ENCODE results near the gene SLC27A6.
"Not testable (repeated sequence)": the region's sequence is repeated elsewhere in the genome, so short reads cannot be mapped to it uniquely, and the experiment has no call there.

Gene SLC27A6, protein sequence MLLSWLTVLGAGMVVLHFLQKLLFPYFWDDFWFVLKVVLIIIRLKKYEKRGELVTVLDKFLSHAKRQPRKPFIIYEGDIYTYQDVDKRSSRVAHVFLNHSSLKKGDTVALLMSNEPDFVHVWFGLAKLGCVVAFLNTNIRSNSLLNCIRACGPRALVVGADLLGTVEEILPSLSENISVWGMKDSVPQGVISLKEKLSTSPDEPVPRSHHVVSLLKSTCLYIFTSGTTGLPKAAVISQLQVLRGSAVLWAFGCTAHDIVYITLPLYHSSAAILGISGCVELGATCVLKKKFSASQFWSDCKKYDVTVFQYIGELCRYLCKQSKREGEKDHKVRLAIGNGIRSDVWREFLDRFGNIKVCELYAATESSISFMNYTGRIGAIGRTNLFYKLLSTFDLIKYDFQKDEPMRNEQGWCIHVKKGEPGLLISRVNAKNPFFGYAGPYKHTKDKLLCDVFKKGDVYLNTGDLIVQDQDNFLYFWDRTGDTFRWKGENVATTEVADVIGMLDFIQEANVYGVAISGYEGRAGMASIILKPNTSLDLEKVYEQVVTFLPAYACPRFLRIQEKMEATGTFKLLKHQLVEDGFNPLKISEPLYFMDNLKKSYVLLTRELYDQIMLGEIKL

DNA sequence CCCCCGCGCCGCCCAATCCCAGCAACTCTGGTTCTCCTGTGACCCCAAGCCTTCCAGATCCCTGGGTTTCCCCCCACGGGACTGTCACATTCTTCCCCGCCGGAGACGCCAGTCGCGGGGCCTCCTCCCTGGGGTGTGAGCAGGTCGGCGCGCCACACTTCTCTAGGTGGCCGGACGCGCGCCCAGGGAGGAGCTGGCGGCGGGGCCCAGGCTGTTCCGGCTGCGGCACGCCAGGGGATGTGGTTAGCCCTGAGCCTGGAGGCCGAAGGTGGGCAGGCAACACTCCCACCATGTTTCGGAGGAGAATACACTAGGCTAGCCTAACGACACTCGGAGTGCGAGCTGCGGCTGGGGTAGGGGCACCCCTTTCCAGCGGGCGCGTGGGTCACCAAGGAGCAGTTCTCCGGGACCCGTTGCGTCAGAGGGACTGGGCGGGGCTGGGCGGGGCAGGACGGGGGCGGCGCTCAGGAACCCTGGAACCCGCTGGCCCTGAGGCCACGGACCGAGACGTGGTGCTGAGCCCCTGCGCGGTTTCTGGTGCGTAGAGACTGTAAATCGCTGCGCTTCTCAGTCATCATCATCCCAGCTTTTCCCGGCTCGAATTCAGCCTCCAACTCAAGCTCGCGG is at the start of gene SLC27A6:
SLC27A6 (plus strand) TSS at position 478 of the 627 bp plus-strand sequence. CDS start 650 bp downstream, outside the sequence.
- no peak for DNase-seq

DNA sequence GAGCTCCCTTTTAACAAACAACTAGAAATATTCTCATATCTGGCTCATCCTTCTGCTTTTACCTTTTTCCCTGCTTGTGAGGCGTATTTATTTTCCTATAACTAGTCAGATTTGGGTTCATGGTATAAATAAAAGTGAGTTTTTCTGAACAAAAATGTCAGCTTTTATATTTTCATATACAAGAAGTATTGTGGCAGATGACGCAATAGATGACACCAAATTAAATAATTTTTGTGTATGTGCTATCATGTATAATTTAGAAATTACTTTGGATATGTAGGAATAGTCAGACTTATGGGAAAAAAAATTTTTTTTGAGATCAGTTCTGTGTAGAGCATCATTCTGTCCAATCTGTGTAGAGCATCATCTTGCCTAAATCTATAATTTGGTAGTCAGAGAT is 45.7 kb upstream of the SLC27A6 start:
- no peak for DNase-seq

DNA sequence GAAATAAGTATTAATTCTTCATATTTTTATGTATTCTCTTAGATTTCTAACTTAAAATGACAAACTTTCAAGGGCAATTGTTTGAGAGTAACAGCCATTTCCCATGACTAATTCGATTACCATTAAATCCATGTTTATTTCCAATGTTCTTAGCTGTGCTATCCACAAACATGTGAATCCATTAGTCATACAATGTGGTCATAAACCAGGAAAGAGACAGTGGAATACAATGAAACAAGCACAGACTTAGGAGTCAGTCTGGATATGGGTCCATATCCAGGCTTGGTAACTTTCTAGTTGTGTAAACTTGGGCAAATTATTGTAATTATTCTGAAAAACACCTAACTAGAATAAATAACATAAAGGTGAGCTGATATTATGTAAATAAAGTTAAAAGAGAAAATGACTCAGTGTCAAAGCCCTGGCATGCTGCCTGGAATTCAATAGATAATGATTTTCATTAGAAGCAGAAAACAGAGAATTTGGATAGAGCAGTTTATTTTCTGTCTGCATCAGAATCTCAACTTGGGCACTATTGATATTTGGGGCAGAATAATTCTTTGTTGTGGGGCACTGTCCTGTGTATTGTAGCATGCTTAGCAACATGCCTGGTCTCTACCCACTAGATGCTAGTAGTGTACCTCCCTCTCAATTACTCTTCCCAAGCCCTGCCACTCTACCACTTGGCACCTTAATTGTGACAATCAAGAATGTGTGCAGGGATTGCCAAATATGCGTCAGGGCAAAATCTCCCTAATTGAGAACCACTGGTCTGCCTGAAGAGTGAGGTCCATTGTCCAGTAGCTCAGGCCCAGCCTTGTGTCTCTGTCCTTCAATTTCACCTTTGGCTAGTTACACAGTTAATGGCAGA is 44.7 kb upstream of the SLC27A6 start:
- no peak for DNase-seq

DNA sequence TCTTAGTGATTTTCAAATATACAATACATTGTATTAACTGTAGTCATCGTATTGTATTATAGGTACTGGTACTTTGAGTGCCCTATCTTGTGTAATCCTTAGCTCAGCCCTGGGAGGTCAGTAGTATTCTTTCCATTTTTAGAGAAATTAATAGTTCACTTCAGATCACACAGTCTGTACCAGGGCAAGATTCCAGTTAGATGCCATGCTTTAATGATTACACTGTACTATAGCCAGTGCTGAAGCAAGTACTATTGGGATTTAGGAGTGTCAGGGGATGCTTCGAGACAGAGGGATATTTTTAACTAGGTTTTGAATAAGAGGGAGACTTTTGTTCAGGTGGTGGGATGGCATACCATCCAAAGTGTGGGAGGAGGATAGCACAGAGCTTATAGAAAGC is 41.0 kb upstream of the SLC27A6 start:
- DNase-seq: no peak

DNA sequence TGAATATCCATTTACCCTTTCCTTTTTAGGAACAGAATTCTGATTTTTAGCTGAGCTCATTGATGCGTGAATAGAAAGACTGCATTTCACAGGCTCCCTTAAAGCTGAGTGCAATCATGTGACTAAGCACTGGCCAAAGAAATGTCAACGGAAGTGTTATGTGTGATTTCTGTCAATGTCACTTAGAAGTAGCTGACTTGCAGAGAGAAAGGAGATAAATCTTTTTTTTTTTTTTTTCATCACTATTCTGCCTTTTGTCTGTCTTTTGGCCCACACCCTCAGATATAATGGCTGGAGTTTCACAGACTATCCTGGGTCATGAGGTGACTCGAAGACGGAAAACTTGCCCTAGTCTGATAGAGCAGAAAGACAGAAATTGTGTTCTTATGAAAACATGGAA is 39.3 kb upstream of the SLC27A6 start:
- DNase-seq: no peak

DNA sequence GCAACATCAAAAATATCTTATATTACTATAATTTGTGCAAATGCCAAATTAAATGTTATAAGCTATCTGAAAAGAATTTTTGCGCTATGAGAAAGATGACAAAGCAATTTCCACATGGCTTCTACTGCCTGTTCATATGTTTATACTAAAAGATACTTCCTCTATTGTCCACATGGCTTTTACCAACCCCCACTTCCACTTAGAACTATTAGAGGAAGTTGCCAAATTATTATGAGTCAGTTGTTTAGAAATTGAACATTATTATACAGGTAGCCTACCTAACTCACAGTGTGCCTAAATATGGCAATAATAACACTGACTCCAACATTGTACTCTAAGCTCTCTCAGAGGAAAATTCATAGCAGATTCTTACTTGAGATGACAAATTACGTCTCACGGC is 37.6 kb upstream of the SLC27A6 start:
- DNase-seq: no peak

DNA sequence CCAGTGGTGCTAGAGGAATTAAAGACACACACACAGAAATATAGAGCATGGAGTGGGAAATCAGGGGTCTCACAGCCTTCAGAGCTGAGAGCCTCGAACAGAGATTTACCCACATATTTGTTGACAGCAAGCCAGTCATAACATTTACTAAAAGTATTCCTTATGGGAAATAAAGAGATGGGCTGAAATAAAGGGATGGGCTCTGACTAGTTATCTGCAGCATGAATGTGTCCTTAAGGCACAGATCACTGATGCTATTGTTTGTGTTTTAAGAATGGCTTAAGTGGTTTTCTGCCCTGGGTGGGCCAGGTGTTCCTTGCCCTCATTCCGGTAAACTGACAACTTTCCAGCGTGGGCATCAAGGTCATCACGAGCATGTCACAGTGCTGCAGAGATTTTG is 33.1 kb upstream of the SLC27A6 start:
- not testable (repeated sequence) for DNase-seq

DNA sequence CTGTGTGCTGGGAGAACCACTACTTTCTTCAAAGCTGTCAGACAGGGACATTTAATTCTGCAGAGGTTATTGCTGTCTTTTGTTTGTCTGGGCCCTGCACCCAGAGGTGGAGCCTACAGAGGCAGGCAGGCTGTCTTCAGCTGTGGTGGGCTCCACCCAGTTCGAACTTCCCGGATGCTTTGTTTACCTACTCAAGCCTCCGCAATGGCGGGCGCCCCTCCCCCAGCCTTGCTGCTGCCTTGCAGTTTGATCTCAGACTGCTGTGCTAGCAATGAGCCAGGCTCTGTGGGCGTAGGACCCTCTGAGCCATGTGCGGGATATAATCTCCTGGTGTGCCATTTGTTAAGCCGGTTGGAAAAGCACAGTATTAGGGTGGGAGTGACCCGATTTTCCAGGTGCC is 22.2 kb upstream of the SLC27A6 start:
- not testable (repeated sequence) for DNase-seq

DNA sequence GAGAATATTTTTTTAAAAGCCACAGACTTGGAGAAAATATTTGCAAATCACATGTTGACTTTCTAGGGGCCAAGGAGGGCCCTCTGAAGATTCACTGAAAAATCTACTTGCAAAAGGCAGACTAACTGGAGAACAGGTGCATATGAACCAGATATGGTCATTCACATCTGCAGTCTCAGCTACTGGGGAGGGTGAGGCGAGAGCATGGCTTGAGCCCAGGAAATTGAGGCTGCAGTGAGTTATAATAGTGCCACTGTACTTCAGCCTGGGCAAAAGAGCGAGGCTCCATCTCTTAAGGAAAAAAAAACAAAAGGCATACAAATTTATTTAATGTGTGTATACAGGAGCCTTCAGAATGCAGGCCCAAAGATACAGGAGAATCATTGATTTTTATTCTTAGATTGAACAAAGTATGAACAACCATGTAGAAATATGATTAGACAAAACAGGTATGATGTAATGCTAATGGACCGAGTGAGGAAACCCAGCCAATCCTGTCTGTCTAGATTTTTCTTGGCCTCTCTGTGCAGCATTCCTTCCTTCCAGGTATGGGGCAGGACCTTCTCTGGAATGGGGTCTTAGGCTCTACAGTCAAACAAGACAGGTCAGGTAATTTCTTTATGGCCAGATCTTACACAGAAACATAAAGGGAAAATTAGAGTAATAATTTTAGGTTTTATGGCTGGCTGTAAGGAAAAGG is 15.3 kb upstream of the SLC27A6 start:
- DNase-seq: no peak

DNA sequence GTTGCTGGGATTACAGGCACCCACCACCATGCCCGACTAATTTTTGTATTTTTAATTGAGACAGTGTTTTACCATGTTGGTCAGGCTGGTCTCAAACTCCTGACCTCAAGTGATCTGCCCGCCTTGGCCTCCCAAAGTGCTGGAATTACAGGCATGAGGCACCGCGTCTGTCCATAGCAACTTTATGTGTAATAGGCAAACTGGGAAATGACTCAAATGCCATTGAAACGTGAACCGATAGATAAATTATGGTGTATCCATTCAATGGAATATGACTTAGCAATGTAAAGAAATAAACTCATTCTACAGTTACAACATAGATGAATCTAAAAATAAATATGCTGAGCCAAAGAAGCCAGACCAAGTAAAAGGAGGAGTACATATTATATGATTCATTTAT is 14.0 kb upstream of the SLC27A6 start:
- DNase-seq: not testable (repeated sequence)

DNA sequence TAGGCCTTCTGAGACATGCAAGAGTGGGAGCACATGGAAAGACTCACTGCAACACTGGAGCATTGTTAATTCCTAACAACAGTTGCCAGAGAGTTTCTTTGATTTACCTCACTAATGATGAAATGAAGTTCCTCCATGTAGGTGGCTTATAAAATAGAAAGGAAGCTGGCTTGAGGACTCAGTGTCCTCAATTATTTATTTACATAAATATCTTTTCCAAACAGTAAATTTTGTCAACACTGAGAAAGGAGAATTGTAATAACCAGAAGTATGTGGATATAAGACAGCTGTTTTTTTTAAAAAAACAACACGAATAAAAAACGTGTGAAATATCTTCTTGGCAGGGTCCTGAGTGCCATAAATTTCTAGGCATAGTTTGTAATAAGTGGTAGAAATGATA is 9.1 kb upstream of the SLC27A6 start:
- DNase-seq: no peak

DNA sequence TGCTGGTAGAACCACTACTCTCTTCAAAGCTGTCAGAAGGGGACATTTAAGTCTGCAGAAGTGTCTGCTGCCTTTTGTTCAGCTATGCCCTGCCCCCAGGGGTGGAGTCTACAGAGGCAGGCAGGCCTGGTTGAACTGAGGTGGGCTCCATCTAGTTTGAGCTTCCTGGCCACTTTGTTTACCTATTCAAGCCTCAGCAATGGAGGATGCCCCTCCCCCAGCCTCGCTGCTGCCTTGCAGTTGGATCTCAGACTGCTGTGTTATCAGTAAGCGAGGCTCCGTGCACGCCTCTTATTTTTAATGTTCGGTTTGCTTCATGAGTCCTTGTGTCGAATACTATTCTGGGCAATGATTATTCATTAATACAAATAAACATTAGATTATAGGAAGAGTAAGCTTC is 3.1 kb upstream of the SLC27A6 start:
- DNase-seq: no peak

DNA sequence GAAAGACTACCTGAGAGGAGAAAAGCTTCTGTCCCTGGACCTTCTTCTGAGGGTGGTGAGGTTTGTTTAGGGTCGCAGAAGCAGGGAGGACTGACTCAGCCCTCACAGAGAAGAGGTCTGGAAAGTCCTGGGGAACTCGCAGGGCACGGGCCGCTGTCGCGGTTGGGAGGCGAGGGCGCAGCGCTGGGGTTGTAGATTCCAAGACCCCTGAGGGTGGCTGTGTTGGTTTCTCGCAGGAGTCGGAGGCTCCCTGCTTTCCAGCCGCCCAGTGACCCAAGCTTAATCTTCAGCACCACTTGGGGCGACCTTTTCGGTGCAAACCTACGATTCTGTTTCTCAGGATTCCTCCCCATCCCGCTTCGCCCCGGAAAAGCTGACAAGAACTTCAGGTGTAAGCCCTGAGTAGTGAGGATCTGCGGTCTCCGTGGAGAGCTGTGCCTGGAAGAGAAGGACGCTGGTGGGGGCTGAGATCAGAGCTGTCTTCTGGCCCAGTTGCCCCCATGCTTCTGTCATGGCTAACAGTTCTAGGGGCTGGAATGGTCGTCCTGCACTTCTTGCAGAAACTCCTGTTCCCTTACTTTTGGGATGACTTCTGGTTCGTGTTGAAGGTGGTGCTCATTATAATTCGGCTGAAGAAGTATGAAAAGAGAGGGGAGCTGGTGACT is 482 bp downstream of the SLC27A6 start:
- DNase-seq: no peak

DNA sequence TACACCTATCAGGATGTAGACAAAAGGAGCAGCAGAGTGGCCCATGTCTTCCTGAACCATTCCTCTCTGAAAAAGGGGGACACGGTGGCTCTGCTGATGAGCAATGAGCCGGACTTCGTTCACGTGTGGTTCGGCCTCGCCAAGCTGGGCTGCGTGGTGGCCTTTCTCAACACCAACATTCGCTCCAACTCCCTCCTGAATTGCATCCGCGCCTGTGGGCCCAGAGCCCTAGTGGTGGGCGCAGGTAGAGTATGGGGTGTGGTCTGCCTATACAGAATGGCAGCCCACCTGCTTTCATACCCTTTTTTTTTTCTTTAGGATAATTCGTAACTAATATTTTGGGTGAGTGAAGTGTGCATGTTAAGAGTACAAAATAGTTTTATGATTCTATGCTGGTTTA is 1.1 kb downstream of the SLC27A6 start:
- DNase-seq: no peak

DNA sequence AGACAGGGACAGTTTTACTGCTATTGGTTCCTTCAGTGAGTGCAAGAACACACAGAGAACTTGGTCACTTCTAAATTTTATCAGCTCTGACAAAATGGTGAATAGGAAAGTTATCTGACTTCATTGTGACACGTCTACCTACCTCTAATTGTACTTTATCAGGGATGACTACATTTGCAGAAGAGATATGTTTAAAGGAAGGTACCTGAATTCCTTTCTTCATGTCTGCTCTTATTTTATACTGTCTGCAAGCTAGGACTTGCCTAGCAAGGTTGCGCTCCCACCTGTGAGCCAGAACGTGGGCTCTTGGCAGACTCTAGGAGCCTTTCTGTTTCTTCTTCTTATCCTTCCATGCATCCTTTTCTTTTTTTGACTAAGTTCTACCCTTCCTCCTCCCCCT is 1.6 kb downstream of the SLC27A6 start:
- DNase-seq: no peak

DNA sequence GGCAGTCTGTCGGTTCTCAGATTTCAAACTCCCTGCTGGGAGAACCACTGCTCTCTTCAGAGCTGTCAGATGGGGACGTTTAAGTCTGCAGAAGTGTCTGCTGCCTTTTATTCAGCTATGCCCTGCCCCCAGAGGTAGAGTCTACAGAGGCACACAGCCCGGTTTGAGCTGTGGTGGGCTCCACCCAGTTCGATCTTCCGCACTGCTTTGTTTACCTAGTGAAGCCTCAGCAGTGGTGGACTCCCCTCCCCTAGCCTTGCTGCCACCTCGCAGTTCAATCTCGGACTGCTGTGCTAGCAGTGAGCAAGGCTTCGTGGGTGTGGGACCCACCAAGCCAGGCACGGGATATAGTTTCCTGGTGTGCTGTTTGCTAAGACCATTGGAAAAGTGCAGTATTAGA is 8.0 kb downstream of the SLC27A6 start:
- DNase-seq: no peak

DNA sequence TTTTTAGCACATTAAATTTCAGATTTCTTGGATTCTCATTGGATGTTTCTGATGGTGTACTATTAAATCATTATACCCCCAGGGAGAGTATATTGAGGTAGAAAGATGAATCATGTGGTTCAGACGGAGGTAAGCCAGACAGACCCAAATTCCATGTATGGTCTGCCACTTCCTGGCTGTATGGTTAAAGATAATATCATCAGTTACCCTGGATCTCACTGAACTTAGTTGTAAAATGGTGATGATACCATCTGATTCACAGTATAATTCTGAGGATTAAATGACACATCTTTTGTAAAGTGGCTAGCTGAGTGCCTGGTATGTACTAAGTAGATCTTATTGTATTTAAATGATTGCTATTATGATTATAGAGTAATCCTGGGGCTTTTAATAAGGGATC is 9.3 kb downstream of the SLC27A6 start:
- DNase-seq: no peak

DNA sequence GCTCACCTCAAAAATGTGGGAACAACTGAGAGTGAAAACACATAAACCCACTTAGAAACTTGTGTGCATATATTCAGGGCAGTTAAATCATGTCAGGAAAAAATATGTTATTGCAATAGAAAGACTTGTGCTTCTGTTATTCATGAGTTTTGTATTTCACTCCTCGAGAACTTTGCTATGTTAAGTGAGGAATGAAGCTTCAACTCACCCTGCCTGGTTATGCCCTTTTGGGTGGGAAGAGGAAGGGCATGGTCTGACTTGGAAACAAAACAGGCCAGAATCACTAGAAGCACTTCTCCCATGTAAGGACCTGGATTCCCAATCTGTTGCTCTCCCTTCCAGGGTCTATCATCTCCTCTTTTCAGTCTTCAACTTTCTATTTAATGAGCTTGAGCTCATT is 14.5 kb downstream of the SLC27A6 start:
- no peak for DNase-seq

DNA sequence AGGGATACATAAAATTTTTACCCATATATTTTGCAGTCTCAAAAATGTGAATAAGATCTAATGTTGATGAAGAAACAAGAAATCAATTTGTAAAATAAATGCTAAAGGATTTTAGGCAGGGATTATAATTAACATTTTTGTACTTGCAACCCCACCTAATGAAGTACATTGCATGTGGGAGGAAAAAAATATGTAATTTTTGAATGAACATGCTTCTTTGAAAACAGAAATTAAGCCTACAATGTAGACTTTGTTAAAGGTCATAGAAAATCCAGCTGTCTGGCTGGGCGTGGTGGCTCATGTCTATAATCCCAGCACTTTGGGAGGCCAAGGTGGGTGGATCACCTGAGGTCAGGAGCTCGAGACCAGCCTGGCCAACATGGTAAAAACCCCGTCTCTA is 15.6 kb downstream of the SLC27A6 start:
- no peak for DNase-seq

DNA sequence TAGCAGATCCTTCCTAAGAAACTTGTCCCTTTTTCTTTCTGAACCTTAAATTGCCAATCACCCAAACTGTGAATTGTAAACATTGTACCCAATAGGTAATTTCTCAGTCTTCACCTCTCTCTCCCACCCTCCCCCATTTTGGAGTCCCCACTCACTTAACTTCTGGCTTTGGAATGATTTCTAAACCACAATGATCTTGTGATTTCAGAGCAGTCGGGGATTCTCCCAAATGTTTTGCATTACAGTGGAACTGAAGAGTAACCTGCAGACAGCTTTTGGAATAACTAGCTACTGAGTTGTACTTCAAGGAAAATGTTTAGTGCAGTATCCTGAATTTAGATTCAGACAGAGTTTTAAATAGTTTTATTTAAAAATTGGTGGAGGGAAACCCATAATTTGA is 19.2 kb downstream of the SLC27A6 start:
- no peak for DNase-seq

DNA sequence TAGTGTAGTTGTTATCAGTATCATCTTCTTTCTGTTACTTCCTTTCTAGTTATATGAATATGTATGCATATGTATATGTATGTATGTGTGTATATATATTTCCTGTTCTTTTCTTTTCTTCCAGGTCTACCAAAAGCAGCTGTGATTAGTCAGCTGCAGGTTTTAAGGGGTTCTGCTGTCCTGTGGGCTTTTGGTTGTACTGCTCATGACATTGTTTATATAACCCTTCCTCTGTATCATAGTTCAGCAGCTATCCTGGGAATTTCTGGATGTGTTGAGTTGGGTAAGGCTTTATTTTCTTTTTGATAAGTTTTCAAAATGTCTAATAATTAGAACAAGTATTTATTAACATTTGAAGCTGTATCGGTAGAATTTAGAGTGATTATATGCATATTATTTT is 23.2 kb downstream of the SLC27A6 start:
- DNase-seq: no peak

Data from SIG-M5 (cell line).